GM12891 (cell line): ENCODE results near the gene CLCN7.

Experiments
- PAX5 ChIP-seq: IDR thresholded peaks from 2 replicates; pipeline ENCODE4 v1.6.1; 2011; ENCODE audit warnings: low read length, moderate library complexity, mild to moderate bottlenecking; ENCODE audit not compliant: insufficient read depth, severe bottlenecking
- POLR2A ChIP-seq: IDR thresholded peaks from 2 replicates; pipeline ENCODE4 v1.6.1; 2011; ENCODE audit warnings: low read depth, low read length, control low read depth
- POLR2AphosphoS5 ChIP-seq: IDR thresholded peaks from 2 replicates; pipeline ENCODE4 v1.6.1; 2011; ENCODE audit warnings: low read depth, low read length, control low read depth
- POU2F2 ChIP-seq: IDR thresholded peaks from 2 replicates; pipeline ENCODE4 v1.6.1; 2011; ENCODE audit warnings: low read depth, mild to moderate bottlenecking, control low read depth, low read length, moderate library complexity
- SPI1 ChIP-seq: IDR thresholded peaks from 2 replicates; pipeline ENCODE4 v1.6.1; 2011; ENCODE audit warnings: low read depth, low read length, control low read depth
- TAF1 ChIP-seq: IDR thresholded peaks from 2 replicates; pipeline ENCODE4 v1.6.1; 2011; ENCODE audit warnings: low read depth, low read length, control low read depth

DNA sequence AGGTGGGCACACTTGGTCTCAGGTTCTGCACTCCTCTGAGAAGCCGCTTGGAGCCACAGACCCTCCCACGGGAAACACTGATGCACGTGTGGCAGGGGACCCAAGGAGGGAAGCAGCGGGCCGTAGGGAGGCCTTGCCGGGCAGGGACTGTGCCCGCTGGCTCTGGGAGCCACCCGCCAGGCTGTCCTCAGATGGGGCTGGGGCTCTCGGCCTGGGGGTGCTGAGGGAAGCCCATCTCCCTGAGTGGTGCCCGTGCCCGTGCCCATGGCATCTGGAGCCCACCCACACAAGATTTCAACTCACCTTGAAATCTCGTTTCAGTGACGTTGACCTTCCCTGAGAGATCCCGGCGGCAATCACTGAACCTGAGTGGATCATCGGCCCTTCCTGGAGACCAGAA, 17.9 kb downstream of the CLCN7 start:
- TF ChIP-seq POLR2A, result no peak
- TF ChIP-seq POLR2AphosphoS5, result no peak
- no peak for TF ChIP-seq POU2F2
- TF ChIP-seq PAX5, result no peak
- no peak for TF ChIP-seq TAF1
- no peak for TF ChIP-seq SPI1
